Fibroblast of villous mesenchyme (primary cell): ENCODE results near the gene ABHD13. TPM values are rescaled to one million over a fixed set of nuclear protein-coding genes. Genes with fewer than 3 reads are reported as not detected.

Source experiments
- DNase-seq: peaks from one replicate; pipeline ENCODE4 v3.0.0-alpha.2; 2010; ENCODE audit warnings: low read depth
- H3K4me3 ChIP-seq: 2 replicates; pipeline ENCODE4 v1.5.1; 2011; ENCODE audit warnings: low read depth, mild to moderate bottlenecking, low read length
- CTCF ChIP-seq: IDR thresholded peaks from 2 replicates; pipeline ENCODE4 v1.5.1; 2012; ENCODE audit warnings: low read depth, mild to moderate bottlenecking, low read length; ENCODE audit not compliant: insufficient read depth
- total RNA-seq: library from RNA; depleted of rRNA; stranded (reverse); fragments of >200 nt; gene quantifications from 2 replicates; pipeline ENCODE4 v1.2.3, GENCODE V29; 2012

The ABHD13 gene
- total RNA-seq, 1 donor = 10.8 TPM

- H3K4me3 ChIP-seq = no peak overlapping the region
- DNase-seq = no peak
- no peak for TF ChIP-seq CTCF
Observed at GRCh38 chr13:108210551-108210950, 7.6 kb upstream of the ABHD13 start.

GRCh38 chr13:108212886-108213285 is 5.3 kb upstream of the ABHD13 start:
- no peak for DNase-seq
- no peak overlapping the region for H3K4me3 ChIP-seq
- TF ChIP-seq CTCF = no peak

GRCh38 chr13:108213946-108214345 is 4.2 kb upstream of the ABHD13 start:
- no peak overlapping the region for H3K4me3 ChIP-seq
- DNase-seq = no peak
- no peak for TF ChIP-seq CTCF

- H3K4me3 ChIP-seq = peak overlapping the region; percentile 65
- no peak for TF ChIP-seq CTCF
- no peak for DNase-seq
Observed at GRCh38 chr13:108214441-108215271, 3.5 kb upstream of the ABHD13 start.

GRCh38 chr13:108215436-108215835 is 2.8 kb upstream of the ABHD13 start, which contains the start of gene LIG4:
LIG4 (minus strand) TSS chr13:108215536; CDS start chr13:108211268, 4,268 bp downstream.
- DNase-seq = peak; percentile 93
- H3K4me3 ChIP-seq = peak within 1 kb of the TSS; percentile 65
- TF ChIP-seq CTCF = no peak

- H3K4me3 ChIP-seq = peak overlapping the region; percentile 84
- peak; percentile 6 for DNase-seq
Observed at GRCh38 chr13:108217307-108218043, 717 bp upstream of the ABHD13 start.

- H3K4me3 ChIP-seq = no peak overlapping the region
- no peak for DNase-seq
- TF ChIP-seq CTCF = no peak
Observed at GRCh38 chr13:108220041-108220440, 1.8 kb downstream of the ABHD13 start.
